Stimulated activated memory B cell treated with anti-CD40 and anti-IgM and Interleukin-4, amounts not matched to agents 10 μg/mL and 1 μg/mL and 100 μg/mL, for 72 hours (primary cell): Measurements from ENCODE around the gene NAT16.
"Not testable (repeated sequence)": the region's sequence is repeated elsewhere in the genome, so short reads cannot be mapped to it uniquely, and the experiment has no call there.

ENCODE experiments used
- ATAC-seq: fragments of 150-1000 bp; cut with Tn5 transposase; 2 replicates; pipeline ENCODE4 v1.10.0; 2021
- H3K27ac Mint-ChIP-seq: one replicate; pipeline ENCODE4 v1.8.0; 2022; ENCODE audit warnings: mild to moderate bottlenecking, mixed read lengths
- H3K27me3 Mint-ChIP-seq: one replicate; pipeline ENCODE4 v1.8.0; 2022; ENCODE audit warnings: mixed read lengths
- H3K36me3 Mint-ChIP-seq: one replicate; pipeline ENCODE4 v1.8.0; 2022; ENCODE audit warnings: mixed read lengths
- H3K4me1 Mint-ChIP-seq: one replicate; pipeline ENCODE4 v1.8.0; 2022; ENCODE audit warnings: mixed read lengths
- H3K4me3 Mint-ChIP-seq: one replicate; pipeline ENCODE4 v1.8.0; 2022; ENCODE audit warnings: mild to moderate bottlenecking, moderate library complexity, mixed read lengths
- H3K9me3 Mint-ChIP-seq: one replicate; pipeline ENCODE4 v1.8.0; 2022; ENCODE audit warnings: mixed read lengths

NAT16 gene

GRCh38 chr7:101133621-101134398 is 46.3 kb downstream of the NAT16 start:
- Mint-ChIP-seq H3K27me3 (peaks cover 78% of the 10 kb centered on the region), H3K36me3 (no peaks in the 10 kb centered on the region), H3K27ac (no peak overlapping the region), H3K9me3 (no peaks in the 10 kb centered on the region), H3K4me1 (peaks cover 33% of the 10 kb centered on the region), H3K4me3 (no peak overlapping the region)
- no peak for ATAC-seq

- not testable (repeated sequence) for H3K36me3 Mint-ChIP-seq, H3K9me3 Mint-ChIP-seq, H3K4me3 Mint-ChIP-seq, H3K27ac Mint-ChIP-seq, ATAC-seq
- H3K4me1 Mint-ChIP-seq: peaks cover 26% of the 10 kb centered on the region
- H3K27me3 Mint-ChIP-seq: peaks cover 82% of the 10 kb centered on the region
Observed at GRCh38 chr7:101132626-101133600, 47.2 kb downstream of the NAT16 start.

GRCh38 chr7:101129603-101130117 is 50.4 kb downstream of the NAT16 start:
- no peak for ATAC-seq
- peaks cover 75% of the 10 kb centered on the region for H3K27me3 Mint-ChIP-seq
- H3K4me1 Mint-ChIP-seq: peaks cover 38% of the 10 kb centered on the region
- H3K36me3 Mint-ChIP-seq: no peaks in the 10 kb centered on the region
- no peak overlapping the region for H3K27ac Mint-ChIP-seq
- no peak overlapping the region for H3K4me3 Mint-ChIP-seq
- H3K9me3 Mint-ChIP-seq: no peaks in the 10 kb centered on the region

GRCh38 chr7:101128040-101128834 is 51.9 kb downstream of the NAT16 start:
- no peak for ATAC-seq
- H3K9me3 Mint-ChIP-seq: no peaks in the 10 kb centered on the region
- H3K4me3 Mint-ChIP-seq: no peak overlapping the region
- no peaks in the 10 kb centered on the region for H3K36me3 Mint-ChIP-seq
- H3K4me1 Mint-ChIP-seq: peaks cover 33% of the 10 kb centered on the region
- no peak overlapping the region for H3K27ac Mint-ChIP-seq
- peaks cover 73% of the 10 kb centered on the region for H3K27me3 Mint-ChIP-seq

- Mint-ChIP-seq H3K27me3 (peaks cover 76% of the 10 kb centered on the region), H3K4me3 (no peak overlapping the region), H3K9me3 (no peaks in the 10 kb centered on the region), H3K4me1 (peaks cover 36% of the 10 kb centered on the region), H3K27ac (no peak overlapping the region), H3K36me3 (no peaks in the 10 kb centered on the region)
- ATAC-seq: no peak
Observed at GRCh38 chr7:101127460-101128039, 52.5 kb downstream of the NAT16 start.

- Mint-ChIP-seq H3K4me1 (peaks cover 43% of the 10 kb centered on the region), H3K4me3 (peak within 1 kb of the TSS; percentile 47), H3K36me3 (no peaks in the 10 kb centered on the region), H3K9me3 (no peaks in the 10 kb centered on the region), H3K27ac (peak within 1 kb of the TSS; percentile 36), H3K27me3 (peaks cover 76% of the 10 kb centered on the region)
- peak; percentile 68 for ATAC-seq
Observed at GRCh38 chr7:101126651-101127459, 53.2 kb downstream of the NAT16 start, which contains the start of gene SERPINE1. Gene SERPINE1 (plus strand): TSS chr7:101127104. CDS start chr7:101128394, 1,290 bp downstream.

- peak; percentile 78 for ATAC-seq
- no peaks in the 10 kb centered on the region for H3K36me3 Mint-ChIP-seq
- peaks cover 45% of the 10 kb centered on the region for H3K4me1 Mint-ChIP-seq
- peak overlapping the region; percentile 36 for H3K27ac Mint-ChIP-seq
- peak overlapping the region; percentile 22 for H3K4me3 Mint-ChIP-seq
- peaks cover 78% of the 10 kb centered on the region for H3K27me3 Mint-ChIP-seq
- no peaks in the 10 kb centered on the region for H3K9me3 Mint-ChIP-seq
Observed at GRCh38 chr7:101125989-101126650, 54.0 kb downstream of the NAT16 start.

GRCh38 chr7:101124376-101125056 is 55.6 kb downstream of the NAT16 start:
- no peak for ATAC-seq
- no peaks in the 10 kb centered on the region for H3K9me3 Mint-ChIP-seq
- H3K27ac Mint-ChIP-seq: no peak overlapping the region
- peaks cover 45% of the 10 kb centered on the region for H3K4me1 Mint-ChIP-seq
- no peak overlapping the region for H3K4me3 Mint-ChIP-seq
- no peaks in the 10 kb centered on the region for H3K36me3 Mint-ChIP-seq
- H3K27me3 Mint-ChIP-seq: peaks cover 83% of the 10 kb centered on the region

- ATAC-seq: no peak
- no peak overlapping the region for H3K4me3 Mint-ChIP-seq
- no peak overlapping the region for H3K27ac Mint-ChIP-seq
- no peaks in the 10 kb centered on the region for H3K9me3 Mint-ChIP-seq
- H3K27me3 Mint-ChIP-seq: peaks cover 85% of the 10 kb centered on the region
- H3K4me1 Mint-ChIP-seq: peaks cover 45% of the 10 kb centered on the region
- no peaks in the 10 kb centered on the region for H3K36me3 Mint-ChIP-seq
Observed at GRCh38 chr7:101123703-101124068, 56.4 kb downstream of the NAT16 start.

GRCh38 chr7:101122933-101123702 is 57.0 kb downstream of the NAT16 start:
- Mint-ChIP-seq H3K4me1 (peaks cover 45% of the 10 kb centered on the region), H3K4me3 (no peak overlapping the region), H3K27ac (no peak overlapping the region), H3K9me3 (no peaks in the 10 kb centered on the region), H3K27me3 (peaks cover 85% of the 10 kb centered on the region), H3K36me3 (no peaks in the 10 kb centered on the region)
- no peak for ATAC-seq

GRCh38 chr7:101121991-101122932 is 57.8 kb downstream of the NAT16 start:
- peaks cover 38% of the 10 kb centered on the region for H3K4me1 Mint-ChIP-seq
- H3K27ac Mint-ChIP-seq: peak overlapping the region; percentile 81
- no peaks in the 10 kb centered on the region for H3K36me3 Mint-ChIP-seq
- peak overlapping the region; percentile 74 for H3K4me3 Mint-ChIP-seq
- H3K27me3 Mint-ChIP-seq: peaks cover 80% of the 10 kb centered on the region
- ATAC-seq: no peak
- H3K9me3 Mint-ChIP-seq: no peaks in the 10 kb centered on the region

- not testable (repeated sequence) for H3K9me3 Mint-ChIP-seq, H3K36me3 Mint-ChIP-seq, ATAC-seq
- Mint-ChIP-seq H3K4me3 (peak overlapping the region; percentile 74), H3K27ac (peak overlapping the region; percentile 81), H3K27me3 (peaks cover 80% of the 10 kb centered on the region), H3K4me1 (peaks cover 31% of the 10 kb centered on the region)
Observed at GRCh38 chr7:101121631-101121990, 58.5 kb downstream of the NAT16 start.
